ENCODE results near the gene WNT5A.

The WNT5A gene

DNA sequence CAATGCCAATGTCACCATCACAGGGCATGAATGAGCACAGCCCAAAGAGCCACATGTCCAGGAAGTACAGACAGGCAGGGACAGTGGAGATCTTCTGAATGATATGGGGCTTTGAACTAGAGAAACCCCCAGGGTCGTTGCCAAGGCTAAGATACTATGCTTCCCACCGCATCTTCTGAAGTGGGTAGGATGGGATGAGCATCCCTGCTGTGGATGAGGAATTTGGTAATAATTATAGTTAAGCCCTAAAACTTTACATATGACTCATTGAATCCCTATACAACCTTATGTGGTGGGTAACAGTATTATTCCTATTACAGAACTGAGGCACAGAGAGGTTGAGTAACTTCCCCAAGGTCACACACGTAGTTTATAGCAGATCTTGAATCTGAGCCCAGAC lies 44.2 kb downstream of the WNT5A start:
- no peak for DNase-seq

DNA sequence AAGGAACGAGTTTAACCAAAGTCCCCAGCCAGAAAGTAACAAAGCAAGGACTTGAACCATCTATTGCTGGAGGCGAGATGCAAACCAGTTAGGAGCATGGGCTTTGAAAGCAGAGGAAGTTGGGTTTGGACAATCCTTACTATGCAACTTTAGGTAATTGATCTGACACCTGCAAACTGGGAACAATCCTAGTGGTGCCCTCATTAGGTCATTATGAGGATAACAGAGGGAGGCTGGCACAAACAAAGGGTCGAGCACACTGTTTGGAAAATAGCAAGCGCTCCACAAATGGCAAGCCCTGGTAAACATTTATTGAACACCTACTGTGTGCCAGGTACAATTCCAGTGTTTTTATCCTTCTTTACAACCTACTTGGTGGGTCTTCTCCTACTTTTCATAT lies 45.6 kb downstream of the WNT5A start:
- no peak for DNase-seq

DNA sequence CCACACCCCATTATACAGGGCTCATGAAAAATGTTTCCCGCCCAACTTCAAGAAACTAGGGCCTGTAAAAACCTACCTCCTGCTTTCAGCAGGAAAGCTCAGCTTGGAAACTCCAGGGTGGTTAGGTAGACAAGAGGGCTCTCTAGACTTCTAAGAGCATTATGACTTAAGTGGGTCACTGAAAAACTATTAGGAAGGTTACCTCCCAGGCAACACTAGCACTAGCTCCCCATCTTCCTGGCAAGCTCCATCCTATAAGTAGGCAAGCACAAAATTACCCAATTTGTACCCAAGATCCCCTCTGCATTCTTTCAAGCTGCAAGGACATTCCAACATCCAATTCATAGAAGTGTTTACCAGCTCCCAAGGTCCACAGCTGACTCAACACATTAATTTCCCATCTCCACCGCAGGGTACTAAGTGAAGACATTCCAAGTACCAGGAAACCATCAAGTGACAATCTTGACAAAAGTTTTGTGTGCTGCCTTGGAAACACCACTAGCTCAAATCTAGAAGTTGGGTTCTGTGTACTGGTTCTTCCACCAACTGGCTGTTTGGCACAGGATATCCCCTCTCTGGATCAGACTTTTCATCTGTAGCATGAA lies 46.9 kb downstream of the WNT5A start:
- peak; percentile 45 for DNase-seq

DNA sequence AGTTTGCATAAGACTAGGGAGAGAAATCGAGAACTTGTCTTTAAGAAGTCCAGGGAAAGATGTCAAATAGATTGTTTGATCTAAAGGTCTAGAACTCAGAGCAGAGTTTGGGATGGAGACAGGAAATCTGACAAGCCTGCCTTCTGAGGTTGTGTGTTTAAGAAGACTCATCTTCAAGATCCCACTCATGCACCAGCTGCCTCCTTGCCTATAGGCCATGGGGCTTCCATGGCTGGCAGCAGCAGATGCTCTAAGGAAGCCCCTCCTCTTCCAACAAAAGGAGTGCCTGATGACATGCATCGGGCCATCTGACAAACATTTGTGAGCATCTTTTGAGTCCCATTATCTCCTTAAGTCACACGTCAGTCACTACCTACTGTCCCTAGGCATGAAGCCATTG lies 47.4 kb downstream of the WNT5A start:
- no peak for DNase-seq

DNA sequence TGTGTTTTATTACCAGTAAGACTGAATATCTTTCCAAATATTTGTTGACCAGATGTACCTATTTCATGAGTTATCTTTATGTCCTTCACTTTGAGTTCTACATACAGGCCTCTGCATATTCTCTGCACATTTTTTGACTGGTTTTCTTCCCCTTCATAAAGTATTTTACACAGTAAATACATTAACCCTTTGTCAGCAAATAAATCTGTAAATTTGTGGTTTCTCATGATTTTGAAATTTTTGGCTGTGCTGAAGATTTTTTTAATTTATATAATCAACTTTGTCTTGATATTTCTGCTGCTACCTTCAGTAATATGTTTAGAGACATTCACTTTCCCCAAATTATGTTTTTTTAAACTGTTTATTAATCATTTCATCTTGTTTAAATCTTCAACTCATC lies 50.5 kb downstream of the WNT5A start:
- DNase-seq, result no peak

DNA sequence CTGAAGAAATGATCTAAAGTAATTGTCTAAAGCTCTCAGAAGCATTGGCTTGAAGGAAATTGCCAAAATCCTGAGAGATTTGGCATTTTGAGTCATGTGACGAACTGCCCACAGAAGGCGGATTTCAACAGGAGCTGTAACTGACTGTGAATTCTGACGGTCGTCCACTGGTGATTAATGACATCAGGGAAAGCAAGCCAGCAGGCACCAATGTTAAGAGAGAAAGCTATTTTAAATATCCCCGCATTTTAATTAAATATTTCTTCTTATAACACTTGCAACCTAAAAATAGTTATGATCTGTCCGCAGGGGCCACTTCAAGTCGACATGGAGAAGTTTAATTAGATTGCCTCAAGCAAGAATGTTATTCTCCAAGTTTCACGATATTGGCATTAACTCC lies 51.6 kb downstream of the WNT5A start:
- no peak for DNase-seq

DNA sequence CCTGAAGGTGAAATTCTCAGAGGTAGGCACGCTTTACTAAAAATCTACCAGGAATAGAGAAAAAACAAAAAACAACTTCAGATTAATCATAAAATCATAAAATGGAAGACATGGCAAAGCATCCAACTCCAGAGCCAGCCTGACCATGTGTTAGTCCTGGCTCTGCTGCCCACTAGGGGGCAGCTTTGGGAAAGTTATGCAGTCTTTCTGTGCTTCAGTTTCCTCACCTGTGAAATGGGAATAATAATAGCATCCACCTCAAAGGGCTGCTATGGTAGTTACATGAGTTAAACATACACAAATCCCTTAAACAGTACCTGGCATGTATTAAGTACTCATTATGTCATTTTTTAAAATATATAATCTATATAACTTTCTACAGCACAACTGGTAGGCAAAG lies 52.3 kb downstream of the WNT5A start:
- DNase-seq, result peak; percentile 44

DNA sequence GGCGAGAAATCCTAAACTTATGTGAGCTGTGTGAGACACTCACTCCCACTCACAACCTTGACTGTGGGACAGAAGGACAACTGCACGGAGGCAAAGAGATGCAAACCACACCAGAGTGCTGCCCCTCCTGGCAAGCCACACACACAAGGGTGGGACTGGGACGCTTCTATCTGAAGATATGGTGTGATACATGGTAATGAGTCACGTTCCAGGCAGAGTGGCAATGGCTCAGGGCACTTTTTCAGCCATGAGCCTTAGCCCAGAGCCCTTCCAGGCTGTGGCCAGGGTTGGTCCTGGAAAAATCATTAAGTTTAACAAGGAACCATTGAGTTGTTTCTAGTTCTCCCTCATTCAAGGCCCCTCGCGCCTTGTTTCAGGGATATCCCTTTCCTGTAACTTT lies 56.1 kb downstream of the WNT5A start:
- no peak for DNase-seq

DNA sequence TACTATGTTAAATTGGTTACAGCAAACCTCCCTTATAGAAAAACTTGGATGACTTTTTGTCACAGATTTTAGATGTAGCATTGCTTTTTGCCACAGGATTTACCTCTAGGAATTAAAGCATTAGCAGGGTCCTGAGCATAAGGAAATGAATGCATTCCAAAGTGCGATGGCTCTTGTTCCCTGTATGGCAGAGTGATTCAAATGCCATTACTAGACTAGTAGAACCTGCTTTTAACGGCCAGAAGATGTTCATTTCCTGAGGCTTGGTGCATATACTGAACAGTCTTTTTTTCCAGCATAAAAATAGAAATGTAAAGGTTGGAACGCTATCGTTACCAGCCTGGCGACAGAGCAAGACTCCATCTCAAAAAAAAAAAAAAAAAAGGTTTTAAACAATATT lies 59.4 kb downstream of the WNT5A start:
- no peak for DNase-seq

DNA sequence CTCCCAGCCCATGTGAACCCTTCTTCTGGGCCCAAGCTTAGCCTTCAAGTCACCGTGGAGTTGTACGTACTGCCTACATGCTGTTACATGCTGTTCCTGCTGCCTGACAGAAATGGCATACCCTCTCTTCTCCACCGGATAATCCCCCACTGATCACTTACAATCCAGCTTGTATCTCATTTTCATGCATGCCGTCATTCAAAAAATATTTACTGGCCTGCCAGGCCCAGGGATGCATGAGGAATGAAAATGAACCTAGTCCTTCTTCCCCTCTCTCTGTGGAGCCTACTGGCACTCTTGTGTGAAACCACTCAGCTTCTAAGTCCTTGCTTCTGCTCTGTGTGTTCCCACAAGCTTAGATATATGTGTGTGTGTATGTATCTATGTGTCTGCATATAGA lies 60.6 kb downstream of the WNT5A start:
- DNase-seq, result peak; percentile 72

DNA sequence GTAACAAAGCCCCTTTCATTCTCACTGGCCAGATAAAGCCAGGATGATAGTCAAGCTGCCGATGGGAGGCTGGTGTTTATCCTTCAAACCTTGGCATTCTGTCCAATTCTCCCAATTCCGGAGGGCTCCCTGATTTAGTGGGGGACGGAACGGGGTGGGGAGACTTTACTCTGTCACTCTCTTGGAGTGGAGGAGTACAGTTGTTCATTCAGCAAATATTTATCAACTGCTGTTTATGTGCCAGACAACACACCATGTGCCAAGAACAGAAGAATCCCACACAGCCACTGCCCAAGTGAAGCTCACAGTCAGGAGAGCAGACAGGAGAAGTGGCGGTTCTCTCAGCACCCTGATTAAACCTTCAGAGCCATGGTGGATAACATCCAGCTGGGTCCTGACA lies 63.3 kb downstream of the WNT5A start:
- no peak for DNase-seq

DNA sequence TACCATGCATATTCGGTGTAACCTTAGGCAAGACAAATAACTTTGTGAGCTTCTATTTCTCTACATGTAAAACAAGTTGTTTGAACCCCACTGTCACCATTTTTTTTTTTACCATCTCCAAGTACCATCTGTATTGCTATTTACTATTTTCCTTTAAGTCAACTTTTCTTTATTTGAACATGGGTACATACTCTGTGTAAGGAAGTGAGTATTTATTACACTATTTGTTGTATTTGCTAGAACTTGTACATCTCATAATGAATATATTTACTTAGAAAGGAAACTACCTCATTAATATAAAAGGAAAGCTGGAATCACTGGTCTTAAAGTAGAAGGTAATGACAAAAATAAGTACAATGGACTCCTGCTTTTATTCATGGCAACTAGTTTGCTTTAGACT lies 69.9 kb downstream of the WNT5A start:
- DNase-seq, result no peak

DNA sequence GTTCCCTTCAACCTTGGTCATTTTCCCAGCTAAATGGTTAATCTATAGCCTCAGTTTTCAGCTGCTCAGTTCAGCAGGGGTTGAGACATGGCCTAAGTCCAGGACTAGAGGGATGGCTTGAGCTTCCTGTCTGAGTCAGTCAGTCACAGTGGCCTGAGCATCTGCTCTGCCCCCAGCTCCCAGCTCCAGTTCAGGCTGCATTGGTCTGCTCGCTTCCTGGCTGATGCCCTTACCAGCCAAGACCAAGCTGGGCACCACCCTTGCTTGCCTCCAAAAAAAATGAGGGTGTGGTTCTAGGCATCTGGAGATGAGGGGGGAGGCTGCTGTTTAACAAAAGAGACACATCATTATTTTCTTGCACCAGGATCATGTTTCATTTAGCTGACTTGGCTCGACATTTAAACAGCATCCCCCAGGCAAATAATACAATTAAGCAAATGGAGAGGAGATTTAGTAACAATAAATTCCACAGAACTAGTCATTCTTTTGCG lies 70.7 kb downstream of the WNT5A start:
- peak; percentile 93 for DNase-seq

Data from EL (cell line).